ENCODE measurements around the gene DPEP3.

DNA sequence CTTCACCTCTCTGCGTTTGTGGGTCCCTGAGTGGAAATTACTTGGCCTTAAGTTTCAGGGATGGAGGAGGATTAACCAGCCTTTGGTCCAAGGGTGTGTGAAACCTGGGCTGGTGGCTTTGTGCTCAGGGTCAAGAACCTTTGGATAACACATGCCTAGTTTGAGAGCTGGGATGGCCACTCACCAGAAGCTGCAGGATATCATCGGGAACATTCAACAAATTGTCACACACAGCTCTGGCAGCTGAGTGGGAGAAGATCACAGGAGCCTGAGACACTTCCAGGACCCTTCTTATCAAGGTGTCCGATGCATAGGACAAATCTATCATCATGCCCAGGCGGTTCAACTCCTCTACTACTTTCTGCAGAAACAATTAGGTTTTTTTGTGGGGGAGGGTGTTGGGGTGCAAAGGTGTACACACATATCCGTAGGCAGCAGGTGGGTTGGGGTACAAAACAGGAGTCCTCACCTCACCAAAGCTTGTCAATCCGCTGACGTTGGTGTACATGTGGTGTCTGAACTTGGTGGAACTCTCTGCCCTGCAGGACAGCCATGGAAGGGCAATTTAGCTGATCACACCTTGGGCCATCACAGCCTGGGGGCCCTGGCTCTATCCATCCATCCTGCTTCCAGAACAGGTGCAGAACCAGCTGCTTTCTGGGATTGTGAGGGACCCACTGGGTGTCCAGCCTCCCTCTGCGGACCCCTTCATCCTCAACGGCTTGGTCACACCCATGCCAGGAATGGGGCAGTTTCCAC, 2.7 kb downstream of the DPEP3 start:
- TF ChIP-seq, protein P1, sequence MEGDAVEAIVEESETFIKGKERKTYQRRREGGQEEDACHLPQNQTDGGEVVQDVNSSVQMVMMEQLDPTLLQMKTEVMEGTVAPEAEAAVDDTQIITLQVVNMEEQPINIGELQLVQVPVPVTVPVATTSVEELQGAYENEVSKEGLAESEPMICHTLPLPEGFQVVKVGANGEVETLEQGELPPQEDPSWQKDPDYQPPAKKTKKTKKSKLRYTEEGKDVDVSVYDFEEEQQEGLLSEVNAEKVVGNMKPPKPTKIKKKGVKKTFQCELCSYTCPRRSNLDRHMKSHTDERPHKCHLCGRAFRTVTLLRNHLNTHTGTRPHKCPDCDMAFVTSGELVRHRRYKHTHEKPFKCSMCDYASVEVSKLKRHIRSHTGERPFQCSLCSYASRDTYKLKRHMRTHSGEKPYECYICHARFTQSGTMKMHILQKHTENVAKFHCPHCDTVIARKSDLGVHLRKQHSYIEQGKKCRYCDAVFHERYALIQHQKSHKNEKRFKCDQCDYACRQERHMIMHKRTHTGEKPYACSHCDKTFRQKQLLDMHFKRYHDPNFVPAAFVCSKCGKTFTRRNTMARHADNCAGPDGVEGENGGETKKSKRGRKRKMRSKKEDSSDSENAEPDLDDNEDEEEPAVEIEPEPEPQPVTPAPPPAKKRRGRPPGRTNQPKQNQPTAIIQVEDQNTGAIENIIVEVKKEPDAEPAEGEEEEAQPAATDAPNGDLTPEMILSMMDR (IDR thresholded peaks at IDR 0.05) = no peak
- TF ChIP-seq POLR2A (IDR thresholded peaks at IDR 0.05) = no peak
